Activated CD4-positive, alpha-beta T cell treated with anti-CD3 and anti-CD28 coated beads for 24 hours (primary cell): ENCODE measurements around the gene PWWP2B.

Experiments used
- DNase-seq, 2 donors: peaks; one replicate each; pipeline ENCODE4 v3.0.0-alpha.2; 2020; ENCODE audit warnings: low read depth in 2 of 2

The PWWP2B gene

DNA sequence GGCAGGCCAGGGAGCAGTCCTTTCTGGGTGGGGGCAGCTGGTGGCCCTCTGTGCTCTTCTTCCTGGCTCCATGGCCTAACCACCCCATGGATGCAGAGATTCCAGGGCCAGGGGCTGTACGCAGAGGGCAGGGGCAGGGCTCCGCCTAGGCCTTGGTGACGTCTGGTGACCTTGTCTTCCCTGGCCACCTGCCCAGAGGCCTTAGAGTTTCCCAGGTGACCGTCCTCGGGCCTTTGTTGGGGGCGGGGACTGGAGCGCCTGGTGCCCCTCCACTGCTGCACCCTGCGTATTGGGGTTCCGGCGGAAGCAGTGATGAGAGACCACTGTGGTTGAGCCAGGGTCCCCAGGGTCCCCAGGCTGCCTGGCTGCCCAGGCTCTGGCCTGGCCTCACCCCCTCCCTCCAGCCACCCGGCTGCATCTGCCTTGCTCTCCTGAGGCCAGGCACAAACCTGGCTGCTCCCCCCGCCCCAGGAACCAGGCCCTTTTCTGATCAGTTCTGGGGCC lies 10.3 kb downstream of the PWWP2B start:
- no peak for DNase-seq

- no peak for DNase-seq
These were observed 10.9 kb downstream of the PWWP2B start for GRCh38 chr10:132407846-132408278.

- DNase-seq: no peak
These were observed 11.4 kb downstream of the PWWP2B start for GRCh38 chr10:132408367-132408781.

- DNase-seq: no peak
These were observed 12.0 kb downstream of the PWWP2B start for GRCh38 chr10:132408823-132409666.

- DNase-seq: no peak
These were observed 12.6 kb downstream of the PWWP2B start for GRCh38 chr10:132409667-132410028.

DNA sequence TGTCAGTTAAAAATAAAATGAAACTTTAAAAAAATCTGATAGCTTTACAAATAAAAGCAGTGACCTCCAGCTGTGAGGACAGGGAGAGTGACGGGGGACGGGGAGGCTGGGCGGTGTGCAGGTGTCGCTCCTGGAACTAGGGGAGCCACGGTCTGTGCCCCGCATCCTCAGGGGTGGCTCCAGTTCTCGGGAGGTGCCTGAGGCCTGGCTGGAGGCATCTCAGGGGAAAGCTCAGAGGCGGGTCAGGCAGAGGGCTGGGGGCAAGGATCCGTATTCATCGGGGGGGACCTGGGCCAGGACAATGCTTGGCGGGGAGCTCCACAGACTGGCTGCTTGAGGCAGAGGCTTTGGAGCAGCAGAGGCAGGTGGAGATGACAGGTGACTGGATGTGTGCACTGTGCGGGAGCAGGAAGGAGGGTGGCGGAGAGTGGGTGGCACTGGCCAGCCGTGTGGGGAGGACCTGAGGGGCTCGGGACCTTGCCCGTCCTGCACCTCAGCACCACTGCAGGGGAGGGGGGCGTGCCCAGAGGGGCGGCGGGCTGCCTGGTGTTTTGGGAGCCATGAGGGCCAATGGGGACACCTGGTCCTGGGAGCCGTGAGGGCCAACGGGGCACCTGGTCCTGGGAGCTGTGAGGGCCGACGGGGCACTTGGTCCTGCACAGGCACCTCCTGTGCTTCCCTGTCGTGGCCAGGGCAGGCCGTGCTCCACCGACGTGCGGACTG lies 13.2 kb downstream of the PWWP2B start:
- DNase-seq: no peak

DNA sequence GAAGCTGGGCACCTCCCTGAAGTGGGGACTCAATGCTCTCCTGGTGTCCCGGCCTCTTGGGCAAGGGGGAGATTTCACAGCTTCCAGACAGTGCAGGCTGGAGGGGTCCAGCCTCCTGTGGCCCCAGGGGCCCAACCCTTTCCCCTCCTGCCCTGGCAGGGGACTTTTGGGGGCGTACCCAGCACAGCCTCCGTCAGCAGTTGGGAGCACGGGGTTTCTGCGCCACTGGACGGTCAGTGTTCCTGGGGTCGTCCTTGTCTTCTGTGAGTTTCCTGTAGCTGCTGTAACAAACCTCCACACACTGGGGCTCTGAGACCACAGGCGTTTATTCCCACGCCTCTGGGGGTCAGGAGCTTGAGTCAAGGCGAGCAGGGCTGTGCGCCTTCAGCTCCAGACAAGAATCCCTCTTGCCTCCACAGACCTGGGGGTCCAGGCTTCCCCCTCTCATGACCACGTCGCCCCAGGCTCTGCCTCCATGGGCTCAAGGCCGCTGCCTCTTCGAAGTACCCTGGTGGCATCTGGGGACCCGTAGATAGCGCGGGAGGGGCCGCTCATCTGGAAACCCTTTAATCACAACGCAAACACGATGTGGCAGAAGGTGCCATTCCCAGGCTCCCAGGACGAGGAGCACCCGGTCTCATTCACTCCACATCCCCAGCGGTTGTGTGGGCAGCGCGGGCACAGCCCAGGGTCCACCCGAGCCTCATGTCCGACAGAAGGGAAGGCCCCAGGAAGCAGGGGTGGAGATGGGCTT lies 14.0 kb downstream of the PWWP2B start:
- no peak for DNase-seq

- DNase-seq: no peak
These were observed 14.7 kb downstream of the PWWP2B start for GRCh38 chr10:132411561-132412253.

DNA sequence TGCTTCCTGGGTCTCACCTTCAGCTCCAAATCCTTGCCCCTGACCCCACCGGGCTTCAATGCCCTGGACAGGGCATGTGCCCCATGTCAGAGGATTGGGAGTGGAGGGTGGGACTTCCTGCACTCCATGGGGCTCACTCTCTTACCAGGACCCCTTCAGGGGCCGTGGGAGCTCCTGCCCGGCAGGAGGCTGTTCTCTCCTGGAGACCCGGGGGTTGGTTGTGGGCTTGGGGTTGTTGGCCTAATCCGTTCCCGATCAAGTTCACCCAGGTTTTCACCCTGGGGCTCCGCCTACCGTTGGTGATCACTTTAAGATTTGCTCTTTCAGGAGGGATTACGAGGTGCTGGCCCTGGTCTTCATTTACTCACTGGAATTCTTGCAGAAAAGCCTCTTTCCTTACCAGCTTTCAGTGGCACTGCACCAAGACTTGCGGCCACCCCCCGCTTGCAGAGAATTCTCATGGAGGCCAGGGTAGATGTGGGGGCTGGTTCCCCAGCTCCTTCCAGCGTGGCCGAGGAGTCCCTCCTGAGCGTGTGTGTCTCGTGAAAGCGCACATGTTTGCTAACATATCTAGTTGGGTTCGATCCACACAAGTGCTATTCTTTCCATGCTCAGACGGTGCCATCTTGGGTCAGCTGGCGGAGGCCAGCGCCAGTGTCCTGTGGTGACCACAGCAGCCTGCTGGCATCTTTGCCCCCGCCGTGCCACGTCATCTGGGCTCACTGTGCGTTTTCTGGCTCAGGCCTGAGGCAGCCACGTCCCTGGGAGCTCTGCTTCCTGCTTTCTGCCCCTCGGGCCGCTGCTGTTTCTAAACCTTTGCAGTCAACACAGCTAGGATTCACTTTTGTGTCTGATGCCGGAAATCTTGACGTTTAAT lies 15.6 kb downstream of the PWWP2B start:
- no peak for DNase-seq

DNA sequence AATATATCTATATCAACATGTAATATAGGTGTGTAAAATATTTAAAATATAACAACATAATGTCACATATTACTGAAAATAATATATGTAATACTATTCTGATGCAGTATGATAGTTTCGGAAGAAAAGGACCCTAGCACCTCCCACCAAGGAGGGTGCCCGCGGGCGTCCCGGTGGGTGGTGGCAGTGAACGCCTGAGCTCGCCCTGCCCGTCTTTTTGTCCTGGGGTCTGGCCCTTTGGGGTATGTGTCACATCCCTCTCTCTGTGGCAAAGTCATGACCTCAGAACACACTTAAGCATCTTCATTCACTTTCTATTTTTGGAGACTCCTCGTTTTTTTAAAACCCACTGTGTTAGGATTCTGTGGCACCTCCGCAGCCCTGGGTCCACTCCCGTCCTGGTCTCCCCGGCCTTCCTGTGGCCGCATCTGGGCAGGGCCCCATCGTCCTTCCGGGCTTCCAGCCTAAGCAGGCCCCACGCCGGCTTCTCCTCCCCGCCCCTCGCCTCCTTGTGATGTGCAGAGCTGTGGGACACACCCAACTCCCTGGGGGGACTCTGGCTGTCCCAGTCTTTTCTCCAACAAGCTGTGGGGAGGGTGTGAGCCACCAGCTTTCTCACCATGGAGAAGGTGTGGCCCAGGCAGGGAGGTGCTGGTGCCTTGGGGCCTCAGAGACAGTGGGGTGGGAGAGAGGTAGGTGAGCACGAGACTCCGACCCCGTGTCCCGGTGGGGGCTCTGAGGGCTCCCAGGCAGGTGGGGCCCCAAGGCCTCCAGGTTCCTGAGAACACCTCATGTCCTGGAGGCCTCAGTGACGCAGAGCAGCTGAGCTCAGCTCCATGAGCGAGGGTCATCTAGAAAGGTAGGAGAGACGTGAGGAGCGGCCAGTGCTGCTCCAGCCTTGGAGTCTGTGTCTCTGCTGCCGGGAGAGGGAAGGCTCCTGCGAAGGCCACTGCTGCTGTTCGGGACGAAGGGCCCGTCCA lies 16.5 kb downstream of the PWWP2B start:
- no peak for DNase-seq

DNA sequence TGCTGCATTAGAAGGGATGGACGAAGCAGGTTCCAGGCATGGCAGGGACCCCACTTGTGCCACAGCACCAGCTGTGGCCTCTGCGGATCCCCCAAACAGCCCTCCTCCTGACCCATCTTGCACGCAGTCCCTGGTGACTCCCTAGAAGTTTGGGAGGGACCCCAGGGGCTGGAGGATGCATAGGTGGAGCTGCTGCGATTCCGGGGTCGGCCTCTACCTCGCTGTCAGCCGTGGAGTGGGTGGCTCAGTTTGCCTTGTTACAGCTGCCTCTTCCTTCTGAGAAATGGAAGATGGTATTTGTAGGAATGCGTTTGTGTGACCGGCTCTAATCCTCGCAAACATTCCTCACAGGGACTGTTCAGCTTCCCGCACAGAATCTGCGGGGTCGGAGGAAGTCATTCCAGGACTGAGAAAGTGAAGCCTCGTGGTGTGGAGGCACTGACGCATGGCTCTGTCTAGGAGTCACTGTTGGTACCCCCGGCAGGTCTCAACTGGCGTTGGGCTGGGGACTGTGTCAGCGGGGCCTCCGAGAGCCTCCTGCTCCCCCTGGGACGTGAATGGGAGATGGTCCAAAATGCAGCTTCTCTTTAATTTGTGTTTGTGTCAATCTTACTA lies 17.5 kb downstream of the PWWP2B start:
- DNase-seq: no peak

DNA sequence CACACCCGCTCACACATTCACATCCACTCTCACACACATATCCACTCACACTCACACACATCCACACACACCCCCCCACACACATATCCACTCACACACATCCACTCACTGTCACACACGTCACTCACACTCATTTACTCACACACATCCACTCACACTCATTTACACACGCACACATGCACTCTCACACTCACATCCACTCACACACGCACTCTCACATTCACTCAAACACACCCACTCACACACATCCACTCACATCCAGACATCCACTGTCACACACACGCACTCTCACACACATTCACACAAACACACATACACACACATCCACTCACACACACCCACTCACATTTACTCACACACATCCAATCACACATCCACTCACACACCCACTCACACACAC lies 18.3 kb downstream of the PWWP2B start:
- no peak for DNase-seq

DNA sequence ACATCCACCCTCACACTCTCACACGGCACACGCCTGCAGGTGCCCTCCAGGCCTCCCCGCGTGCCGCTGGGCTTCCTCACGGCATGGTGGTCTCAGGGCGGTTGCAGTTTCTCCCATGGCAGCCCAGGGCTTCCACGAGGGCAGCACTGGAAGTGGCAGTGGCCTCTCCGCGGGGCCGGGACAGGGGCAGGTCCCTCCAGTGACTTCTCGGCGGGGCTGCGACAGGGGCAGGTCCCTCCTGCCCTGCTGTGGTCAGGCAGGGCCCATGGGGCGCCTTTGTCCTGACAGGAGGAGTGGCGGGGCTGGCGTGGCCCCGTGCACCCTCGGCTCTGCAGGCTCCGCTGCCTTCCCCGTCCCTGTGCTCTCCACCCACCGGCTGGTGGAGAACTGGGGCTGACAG lies 19.0 kb downstream of the PWWP2B start:
- DNase-seq: no peak

GRCh38 chr10:132416566-132417256 lies 19.7 kb downstream of the PWWP2B start:
- DNase-seq: no peak

GRCh38 chr10:132417257-132417910 lies 20.4 kb downstream of the PWWP2B start:
- no peak for DNase-seq

GRCh38 chr10:132417957-132418441 lies 21.0 kb downstream of the PWWP2B start:
- DNase-seq: no peak

- DNase-seq: no peak
These were observed 21.8 kb downstream of the PWWP2B start for GRCh38 chr10:132418527-132419416.
